Activated CD8-positive, alpha-beta memory T cell treated with anti-CD3 and anti-CD28 coated beads for 4 hours (primary cell): ENCODE data around the gene SEMA3A.

Experiments
- DNase-seq, 2 donors: peaks; one replicate each; pipeline ENCODE4 v3.0.0-alpha.2; 2020; ENCODE audit warnings: low read depth in 2 of 2

SEMA3A gene

DNA sequence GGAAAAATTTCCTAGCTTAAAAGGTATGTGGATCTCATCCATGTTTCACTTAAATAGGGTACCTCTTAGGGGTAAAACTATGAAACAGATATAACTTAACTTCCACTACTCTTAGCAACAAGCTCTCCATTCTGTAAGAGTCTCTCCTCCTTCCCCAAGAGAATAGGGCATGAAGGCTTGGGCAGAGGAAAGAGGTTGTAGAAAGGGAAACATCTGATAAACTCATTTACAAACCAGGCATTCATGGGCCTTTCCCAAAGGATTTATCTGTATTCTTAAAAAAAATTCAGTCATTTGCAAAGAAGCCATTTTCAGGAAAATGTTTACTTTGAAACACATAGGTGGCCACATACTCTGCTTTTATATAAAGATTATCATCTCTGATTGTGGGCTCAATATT is 82.7 kb downstream of the SEMA3A start:
- DNase-seq: no peak

DNA sequence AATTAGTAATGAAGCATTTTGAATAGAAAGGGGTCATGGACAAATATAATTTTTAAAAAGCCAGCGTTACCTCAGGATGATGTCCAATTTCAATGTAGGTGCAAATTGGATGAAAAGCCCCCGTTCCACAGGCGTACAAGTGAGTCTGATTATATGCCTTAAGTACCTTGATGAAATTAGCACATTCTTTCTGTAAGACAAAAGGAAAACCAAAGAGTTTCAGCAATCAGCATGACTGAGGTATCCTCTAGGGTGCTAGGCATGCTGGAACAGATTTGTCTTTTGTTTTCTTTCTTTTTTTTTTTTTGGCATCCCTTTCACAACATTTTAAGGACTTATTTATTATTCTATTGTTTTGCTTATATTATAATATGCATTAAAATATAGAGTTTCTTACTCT is 84.2 kb downstream of the SEMA3A start:
- no peak for DNase-seq

DNA sequence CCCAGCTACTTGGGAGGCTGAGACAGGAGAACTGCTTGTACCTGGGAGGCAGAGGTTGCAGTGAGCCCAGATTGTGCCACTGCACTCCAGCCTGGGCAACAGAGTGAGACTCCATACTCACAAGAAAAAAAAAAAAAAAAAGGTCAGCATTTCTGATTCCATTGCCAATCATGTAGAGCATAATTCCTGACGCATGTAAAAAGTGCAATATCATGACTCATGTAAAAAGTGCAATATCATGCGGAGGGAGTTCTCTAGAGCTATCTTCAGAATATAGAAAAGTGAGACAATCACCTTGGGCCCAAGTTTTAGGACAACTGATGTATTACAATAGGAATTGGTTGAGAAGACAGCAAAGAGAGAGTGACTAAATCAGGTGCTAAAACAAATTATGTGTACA is 85.8 kb downstream of the SEMA3A start:
- no peak for DNase-seq

DNA sequence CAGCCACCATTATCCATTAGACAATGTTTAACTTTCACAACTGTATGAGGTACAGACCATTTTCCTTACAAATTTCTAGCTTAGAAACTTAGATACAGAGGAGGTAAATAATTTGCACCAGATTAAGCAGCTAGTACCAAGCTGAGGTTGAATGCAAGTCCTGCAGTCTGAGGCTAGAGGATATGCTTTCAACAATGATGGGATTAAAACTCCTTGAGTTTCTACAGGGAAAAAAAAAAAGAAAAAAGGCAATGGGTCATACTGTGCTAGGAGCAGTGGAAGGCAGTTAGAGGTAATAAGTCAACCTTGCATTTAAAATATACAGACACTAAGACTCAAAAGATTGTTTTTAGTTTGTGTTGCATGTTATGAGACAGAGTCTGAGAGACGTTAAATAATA is 86.5 kb downstream of the SEMA3A start:
- DNase-seq: no peak

DNA sequence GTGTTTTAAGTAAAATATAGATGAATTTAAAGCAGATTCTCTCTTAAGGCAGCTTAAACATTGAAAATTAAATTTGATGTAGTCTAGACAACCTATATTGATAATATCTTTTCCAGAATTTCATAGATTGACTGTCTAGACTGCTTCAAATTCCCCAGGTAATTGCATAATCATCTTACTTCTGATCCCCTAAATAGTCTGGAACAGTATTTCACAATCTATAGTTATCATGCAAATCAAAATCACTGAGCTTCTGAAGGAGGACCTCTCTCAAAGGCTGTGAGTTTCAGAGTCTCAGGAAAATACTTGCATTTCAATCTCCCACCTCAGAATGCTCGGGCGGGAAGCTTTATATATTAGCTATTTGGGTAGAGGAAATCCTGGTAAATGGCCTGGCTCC is 87.3 kb downstream of the SEMA3A start:
- DNase-seq: no peak

DNA sequence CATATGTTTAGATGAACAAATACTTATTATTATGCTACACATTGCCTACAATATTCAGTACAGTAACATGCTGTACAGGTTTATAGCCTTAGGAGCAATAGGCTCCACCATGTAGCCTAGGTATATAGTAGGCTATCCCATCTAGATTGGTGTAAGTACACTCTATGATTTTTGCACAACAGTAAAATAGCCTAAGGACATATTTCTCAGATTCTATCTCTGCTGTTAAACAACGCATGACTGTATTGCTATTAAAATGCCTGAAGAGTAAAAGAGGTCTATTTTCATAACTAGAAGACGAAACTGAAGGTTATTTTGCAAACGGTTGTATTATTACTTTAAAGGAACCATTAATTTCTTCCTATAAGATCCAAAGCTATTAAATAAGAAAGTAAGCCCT is 88.3 kb downstream of the SEMA3A start:
- DNase-seq: no peak

DNA sequence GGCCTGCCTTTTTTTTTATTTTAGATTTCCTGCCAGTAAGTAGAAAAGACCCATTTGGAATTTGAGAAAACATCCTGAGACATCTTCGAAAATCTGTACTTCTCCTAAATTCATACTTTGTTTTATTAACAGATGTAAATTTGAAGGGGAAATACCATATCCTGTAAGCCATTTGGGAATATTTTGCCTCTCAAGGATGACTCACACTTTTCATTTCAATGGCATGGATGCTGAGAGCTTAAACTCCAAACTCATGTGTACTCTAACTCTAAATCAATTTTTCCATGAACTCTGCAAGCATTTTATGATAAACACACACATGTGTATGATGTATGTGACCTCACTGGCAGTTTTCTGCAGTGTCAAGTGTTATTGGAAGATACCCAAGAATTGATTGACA is 89.0 kb downstream of the SEMA3A start:
- DNase-seq: no peak

DNA sequence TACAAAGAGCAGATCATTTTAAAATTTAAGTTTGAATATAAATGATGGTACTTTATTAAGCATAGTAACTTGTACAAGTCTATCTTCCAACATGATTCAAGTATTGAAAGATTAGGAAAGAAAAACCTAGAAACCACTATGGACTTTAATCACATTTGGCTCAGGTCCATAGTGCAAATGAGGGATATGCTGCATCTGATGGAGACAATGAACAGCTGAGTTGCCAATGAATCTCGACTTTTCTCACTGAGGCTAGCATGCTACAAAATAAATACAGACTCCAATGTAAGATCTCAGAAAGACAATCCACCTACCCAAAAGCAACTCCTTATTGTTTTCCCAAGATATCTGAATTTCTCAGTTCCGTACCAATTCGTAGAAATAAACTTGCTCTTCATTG is 89.8 kb downstream of the SEMA3A start:
- no peak for DNase-seq

DNA sequence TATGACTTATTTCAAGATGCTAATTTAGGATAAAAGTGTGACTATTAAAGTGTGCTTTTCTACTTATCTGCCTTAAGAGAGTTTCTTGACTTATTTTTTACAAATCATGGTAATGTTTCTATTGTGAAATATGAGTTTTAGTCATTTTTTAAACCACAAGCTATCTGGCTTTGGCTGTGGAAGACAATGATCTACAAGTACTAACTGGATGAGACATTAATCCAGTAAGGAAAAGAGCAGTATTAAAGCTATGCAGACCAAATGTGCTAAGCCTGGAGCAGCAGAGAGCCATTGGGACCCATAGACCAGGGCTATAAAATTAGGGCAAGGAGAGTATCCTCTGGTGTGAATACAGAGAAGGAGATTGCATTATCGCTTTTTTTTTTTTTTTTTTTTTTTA is 92.4 kb downstream of the SEMA3A start:
- no peak for DNase-seq

DNA sequence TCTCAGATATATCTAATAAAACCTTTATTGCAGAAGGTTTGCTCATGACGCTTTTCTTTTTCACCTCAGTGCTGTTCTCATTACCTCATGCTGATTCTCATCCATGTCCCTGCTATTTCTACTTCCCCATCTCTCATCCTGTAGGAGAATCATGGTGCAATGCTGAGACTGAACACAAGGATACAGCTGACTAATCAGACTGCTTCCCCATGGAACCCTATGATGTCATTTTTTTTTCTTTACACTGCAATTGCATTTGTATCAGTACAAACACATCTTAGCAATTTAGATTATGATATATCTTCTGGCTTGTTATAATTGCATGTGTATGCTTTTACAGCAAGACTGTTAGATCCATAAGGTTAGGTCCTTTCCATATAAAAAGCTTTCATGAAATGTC is 93.7 kb downstream of the SEMA3A start:
- DNase-seq: no peak

DNA sequence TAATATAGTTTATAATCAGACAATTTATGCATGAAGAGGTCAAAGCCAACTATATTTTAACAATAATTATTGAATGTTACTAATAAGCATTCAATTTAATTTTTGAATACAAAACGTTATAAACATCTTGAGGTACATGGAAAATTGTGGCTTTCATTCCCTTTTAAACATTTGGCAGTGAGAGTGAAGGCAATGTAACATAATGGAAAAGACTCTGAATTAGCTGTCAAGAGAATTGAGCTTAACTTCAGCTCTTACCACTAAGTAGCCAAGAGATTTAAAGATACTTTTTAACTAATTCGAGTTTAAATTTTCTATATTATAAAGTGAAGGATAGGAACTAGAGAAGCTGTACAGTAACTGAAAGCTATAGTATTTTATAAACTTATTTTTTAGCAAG is 98.6 kb downstream of the SEMA3A start:
- DNase-seq: no peak

DNA sequence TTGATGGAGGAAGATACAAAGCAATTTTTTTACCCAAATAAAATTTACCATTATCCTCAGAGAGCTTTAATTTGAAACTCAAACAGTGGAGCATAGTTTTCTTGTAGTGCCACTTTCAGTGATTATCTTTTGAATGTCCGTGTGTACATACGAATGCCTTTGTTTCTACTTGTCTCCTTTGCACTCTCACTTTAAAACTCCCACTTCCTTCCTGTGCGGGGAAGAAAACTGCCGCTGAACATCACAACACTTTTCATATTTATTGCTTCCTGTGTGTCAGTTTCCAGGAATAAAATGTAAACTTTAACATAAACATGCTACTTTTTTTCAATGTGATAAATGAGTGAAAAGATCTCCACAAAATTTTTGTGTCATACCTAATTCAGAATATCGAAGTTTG is 102.4 kb downstream of the SEMA3A start:
- DNase-seq: no peak

DNA sequence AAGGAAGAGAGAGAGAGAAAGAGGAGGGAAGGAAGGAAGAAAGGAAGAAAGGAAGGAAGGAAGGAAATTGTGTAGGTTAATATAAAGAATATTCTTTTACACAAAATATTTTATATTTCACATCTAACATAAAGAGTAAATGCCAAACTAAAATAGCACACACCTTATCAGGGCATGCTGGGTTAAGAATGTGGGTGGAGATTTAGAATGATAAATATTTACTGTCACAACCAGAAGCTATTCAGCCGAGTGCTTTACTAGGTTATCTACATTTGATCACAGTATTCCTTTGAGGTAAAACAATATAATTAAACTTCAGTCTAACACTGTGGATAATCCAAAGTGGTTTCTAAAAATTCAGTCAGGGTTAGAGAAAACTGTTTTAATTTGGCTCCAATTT is 103.3 kb downstream of the SEMA3A start:
- DNase-seq: no peak

DNA sequence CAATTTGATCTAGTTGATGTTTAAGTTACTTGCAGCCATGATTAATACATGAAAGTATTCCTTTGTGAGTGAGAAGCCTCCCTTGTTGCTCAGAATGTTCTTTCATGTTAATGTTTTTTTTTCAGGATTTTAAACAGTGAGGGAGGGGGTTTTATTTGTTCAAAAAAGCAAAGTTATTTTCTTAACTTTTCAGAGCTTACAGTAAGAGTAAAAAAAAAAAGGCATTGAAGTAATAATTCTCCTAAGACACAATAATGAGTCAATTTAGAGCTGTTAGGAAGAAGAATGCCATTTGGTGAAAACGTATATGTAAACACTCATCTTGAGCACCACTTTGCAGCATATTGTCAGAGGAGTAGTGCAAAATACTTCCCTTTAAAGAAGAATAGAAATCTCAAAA is 105.8 kb downstream of the SEMA3A start:
- no peak for DNase-seq

DNA sequence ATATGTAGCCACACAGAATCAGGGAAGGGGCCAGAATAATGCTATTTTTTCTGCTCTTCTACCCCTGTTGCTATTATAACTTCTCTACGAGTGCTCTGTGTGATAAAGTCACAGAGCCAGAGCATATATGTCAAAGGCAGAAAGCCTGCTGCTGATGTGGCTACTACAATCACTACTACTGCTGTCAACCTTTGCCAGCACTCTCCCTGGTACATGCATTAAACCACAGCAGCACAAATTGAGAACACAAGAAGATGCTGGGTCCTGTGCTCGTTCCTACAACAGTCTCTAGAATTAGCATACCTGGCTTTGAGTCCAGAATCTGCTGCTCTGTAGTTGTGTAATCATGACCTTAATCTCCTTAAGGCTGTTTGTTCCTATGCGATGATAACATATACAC is 108.6 kb downstream of the SEMA3A start:
- no peak for DNase-seq

DNA sequence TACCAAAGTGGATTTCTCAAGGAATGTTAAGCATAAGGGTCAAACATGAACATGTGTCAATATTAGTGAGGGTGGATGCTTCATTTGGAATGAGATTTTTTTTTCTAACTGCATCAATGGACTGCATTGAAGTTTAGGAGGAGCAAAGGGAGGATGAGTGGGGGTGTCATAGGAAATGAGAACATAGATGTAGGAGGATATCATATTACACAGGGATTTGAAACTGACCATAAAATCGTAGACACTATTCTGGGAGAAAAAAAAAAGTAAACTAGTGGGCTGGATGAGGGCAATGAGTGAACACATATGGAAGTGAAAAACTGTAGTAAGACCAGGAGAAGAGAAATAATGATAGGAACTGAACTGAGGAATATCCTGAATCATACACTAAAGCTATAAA is 109.4 kb downstream of the SEMA3A start:
- DNase-seq: no peak

DNA sequence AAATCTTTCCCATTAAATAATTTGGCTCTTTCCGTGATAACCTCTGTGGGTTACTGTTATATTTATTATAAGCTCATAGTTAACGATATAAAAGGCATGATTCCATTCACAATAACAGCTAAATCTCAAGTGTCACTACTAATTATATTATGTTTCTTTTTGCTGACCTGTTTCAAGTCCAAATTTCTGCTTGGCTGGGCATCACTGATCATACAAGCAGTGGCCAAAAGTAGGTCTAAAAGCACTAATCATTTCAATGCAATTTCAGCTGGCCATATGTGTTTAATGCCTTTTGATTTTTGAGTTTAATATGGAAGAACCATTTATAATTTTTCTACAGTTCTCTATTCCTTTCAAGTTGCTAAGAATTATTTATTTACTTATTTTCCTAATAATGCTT is 110.7 kb downstream of the SEMA3A start:
- DNase-seq: no peak

DNA sequence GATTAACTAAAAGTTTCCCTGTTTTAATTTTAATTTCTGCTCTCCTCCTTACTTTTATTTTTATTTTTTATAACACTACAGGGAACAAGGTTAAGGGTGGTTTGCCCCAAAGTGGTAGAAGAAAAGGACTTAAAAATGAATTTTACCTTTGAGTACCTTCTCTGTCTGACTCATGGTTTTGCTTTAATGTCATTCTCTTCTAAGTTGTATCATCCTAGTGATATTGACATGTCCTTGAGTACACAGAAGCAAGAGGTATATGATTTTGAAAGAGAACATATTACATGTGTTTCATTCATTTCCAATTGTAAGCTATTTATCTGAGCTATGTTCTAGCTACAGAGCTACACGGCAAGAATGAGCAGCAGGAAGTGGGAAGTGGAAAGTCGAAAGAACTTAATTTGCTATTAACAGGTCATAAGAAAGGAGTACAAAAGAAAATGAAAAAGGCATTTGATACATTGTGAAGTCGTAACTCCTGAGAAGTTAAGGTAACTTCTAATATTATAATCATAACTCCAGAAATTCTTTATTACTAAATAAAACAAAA is 112.5 kb downstream of the SEMA3A start:
- no peak for DNase-seq

DNA sequence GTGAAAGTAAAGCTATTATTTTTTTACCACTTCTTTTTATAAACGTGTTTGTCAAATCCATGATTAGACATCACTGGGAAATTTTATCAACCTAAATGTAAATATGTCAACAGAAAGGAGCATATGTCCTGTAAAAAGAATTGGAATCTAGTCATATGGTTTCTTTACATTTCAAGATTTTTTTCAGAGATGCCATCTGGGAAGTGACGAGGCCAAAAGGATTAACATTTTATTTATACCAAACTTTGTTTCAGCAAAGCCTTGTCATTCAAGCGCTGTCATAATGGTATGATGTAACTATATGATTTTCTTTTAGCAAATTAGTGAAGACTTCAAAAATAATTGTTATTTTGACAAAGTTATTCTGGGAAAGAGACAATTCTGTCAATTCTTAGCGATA is 117.3 kb downstream of the SEMA3A start:
- DNase-seq: no peak

DNA sequence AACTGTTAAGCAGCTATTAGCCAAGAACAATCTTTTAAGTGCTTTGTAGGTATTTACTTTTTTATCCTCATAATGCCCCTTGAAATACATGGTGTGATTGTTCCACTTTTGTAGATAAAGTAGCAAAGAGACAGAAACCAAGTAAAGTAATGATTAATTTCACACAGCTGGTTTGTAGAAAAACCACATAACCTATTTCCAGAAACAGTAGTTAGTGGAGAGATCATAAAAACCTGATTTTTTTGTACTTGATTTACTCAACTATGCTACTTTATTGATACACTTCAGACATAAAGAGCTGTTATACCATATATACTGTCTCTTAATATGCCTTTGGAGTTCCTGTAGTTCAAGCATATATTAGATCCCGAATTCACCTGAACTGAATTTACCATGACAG is 118.4 kb downstream of the SEMA3A start:
- DNase-seq: no peak

DNA sequence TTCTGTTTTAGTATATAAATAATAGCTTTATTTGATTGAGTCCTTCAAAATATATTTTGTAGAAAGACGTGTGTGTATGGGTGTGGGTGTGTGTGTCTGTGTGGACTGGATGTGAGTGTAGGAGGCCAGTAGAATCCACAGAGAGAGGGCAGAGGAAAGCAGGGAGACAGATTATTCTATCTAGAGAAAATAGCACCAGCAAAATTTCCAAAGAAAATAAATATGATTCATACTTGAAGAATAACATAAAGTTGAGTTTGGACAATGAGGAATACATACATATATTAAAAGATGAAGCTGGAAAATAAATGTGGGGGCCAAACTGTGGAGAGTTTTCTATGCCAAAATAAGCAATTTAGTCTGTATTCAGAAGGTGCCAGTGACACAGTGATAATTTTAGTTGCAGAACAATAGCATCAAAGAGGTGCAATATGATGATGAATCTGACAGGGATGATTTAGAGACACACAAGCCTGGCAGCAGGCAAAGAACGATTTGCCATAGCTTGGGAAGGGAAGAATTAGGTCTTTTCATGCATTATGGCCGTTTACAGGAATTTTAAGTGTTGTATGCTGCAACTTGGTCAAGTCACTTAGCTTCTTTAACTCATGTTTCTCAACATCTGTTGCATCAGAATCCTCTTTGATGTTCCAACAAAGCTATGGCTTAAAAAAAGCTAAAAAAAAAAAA is 121.3 kb downstream of the SEMA3A start:
- DNase-seq: no peak

DNA sequence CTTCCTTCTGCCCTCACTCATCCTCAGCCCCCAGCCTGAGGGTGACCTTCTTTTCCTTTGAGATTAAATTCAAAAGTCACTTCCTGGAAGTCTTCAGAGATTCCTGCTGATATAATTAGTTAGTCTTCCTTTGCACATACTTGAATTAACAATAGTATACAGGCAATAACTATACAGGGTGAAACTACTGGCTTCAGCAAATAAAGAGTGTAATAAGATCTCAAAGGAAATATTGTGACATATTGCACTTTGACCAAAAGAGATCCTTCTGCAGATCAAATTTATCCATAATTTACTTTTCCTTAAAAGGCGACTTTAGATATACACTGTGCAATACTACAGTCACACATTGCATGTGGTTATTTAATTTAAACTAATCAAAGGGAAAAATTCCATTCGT is 123.8 kb downstream of the SEMA3A start:
- no peak for DNase-seq

DNA sequence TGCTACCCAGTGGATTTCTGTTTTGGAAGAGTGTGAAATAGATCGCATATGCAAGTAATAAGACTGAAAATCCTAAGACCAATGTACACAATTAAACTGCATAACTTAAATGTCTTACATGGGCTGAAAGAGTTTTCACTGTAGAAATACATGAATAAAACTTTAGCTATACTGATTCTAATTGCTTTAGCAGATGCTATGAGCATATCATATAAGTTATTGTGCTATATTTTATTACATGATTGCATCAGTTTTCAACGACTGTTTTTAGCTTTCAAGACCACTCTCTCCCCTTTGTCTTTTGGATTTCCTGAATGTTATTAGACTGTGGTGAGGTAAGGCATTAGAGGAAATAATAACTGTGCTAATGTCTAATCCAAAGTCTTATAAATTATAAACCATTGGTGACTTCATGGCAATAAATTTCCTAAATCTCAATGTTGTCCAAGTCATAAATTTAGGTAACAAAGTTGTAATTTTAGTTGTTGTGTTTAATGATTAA is 124.5 kb downstream of the SEMA3A start:
- no peak for DNase-seq

DNA sequence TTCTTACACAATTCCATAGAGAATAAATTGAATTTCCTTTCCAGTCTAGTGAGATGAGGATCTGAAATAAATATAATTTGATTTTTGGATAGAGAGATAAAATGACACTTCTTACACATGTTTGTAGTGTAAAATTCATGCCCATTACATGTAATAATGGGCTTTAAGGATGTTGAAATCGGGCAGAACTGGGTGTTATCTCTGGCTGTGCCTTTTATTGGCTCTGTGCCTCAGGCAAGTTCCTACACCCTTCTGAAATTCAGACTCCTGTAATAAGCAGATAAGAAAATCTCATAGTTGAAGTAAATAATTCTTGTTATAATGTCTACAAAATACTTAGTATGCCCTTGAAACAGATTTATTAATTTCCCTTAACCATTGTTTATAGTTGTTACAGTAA is 125.6 kb downstream of the SEMA3A start:
- DNase-seq: no peak
